ENCODE data around the gene KCNK2.
"Not testable (repeated sequence)": the region's sequence is repeated elsewhere in the genome, so short reads cannot be mapped to it uniquely, and the experiment has no call there.

KCNK2 gene

GRCh38 chr1:215163144-215163543 lies 80.6 kb downstream of the KCNK2 start:
- not testable (repeated sequence) for DNase-seq

GRCh38 chr1:215166886-215167285 lies 84.3 kb downstream of the KCNK2 start:
- no peak for DNase-seq

GRCh38 chr1:215181518-215181917 lies 99.0 kb downstream of the KCNK2 start:
- DNase-seq: no peak

- no peak for DNase-seq
Observed at GRCh38 chr1:215185067-215185620, 102.6 kb downstream of the KCNK2 start.

GRCh38 chr1:215188302-215188950 lies 105.9 kb downstream of the KCNK2 start:
- DNase-seq: no peak

GRCh38 chr1:215192306-215192705 lies 109.8 kb downstream of the KCNK2 start:
- no peak for DNase-seq

- DNase-seq: no peak
Observed at GRCh38 chr1:215198021-215198420, 115.5 kb downstream of the KCNK2 start.

- DNase-seq: no peak
Observed at GRCh38 chr1:215200121-215200520, 117.6 kb downstream of the KCNK2 start.

- DNase-seq: no peak
Observed at GRCh38 chr1:215201283-215201682, 118.7 kb downstream of the KCNK2 start.

GRCh38 chr1:215202868-215203267 lies 120.3 kb downstream of the KCNK2 start:
- no peak for DNase-seq

- DNase-seq: no peak
Observed at GRCh38 chr1:215210167-215210566, 127.6 kb downstream of the KCNK2 start.

GRCh38 chr1:215215846-215216245 lies 133.3 kb downstream of the KCNK2 start:
- DNase-seq: no peak

GRCh38 chr1:215219372-215219771 lies 136.8 kb downstream of the KCNK2 start:
- no peak for DNase-seq

- DNase-seq: no peak
Observed at GRCh38 chr1:215220346-215220745, 137.8 kb downstream of the KCNK2 start.

- DNase-seq: no peak
Observed at GRCh38 chr1:215226757-215227156, 144.2 kb downstream of the KCNK2 start.

GRCh38 chr1:215228193-215228592 lies 145.7 kb downstream of the KCNK2 start:
- DNase-seq: no peak

- no peak for DNase-seq
Observed at GRCh38 chr1:215241451-215241850, 158.9 kb downstream of the KCNK2 start.

- no peak for DNase-seq
Observed at GRCh38 chr1:215243345-215244054, 161.0 kb downstream of the KCNK2 start.

- no peak for DNase-seq
Observed at GRCh38 chr1:215250913-215251312, 168.4 kb downstream of the KCNK2 start.

GRCh38 chr1:215251428-215251827 lies 168.9 kb downstream of the KCNK2 start:
- no peak for DNase-seq

GRCh38 chr1:215252164-215252563 lies 169.6 kb downstream of the KCNK2 start:
- DNase-seq: no peak

- DNase-seq: no peak
Observed at GRCh38 chr1:215256936-215257679, 174.6 kb downstream of the KCNK2 start.

- no peak for DNase-seq
Observed at GRCh38 chr1:215260711-215261110, 178.2 kb downstream of the KCNK2 start.

GRCh38 chr1:215262106-215262505 lies 179.6 kb downstream of the KCNK2 start:
- no peak for DNase-seq
